Thyroid gland (tissue), 4 donors: ENCODE results near the gene INHBA. TPM values are rescaled to one million over a fixed set of nuclear protein-coding genes. Genes with fewer than 3 reads are reported as not detected.

Source experiments
- DNase-seq, 2 donors: peaks; one replicate each; pipeline ENCODE4 v3.0.0-alpha.2; 2019
- H3K27ac ChIP-seq, 3 donors: fragments of 200-600 bp; sonication (generic); 1 replicate in 2 of 3; 2 replicates in 1 of 3; pipeline ENCODE4 v1.5.1; 2016 to 2019; ENCODE audit warnings: mild to moderate bottlenecking in 1 of 3, moderate library complexity in 1 of 3
- H3K27me3 ChIP-seq: fragments of 200-600 bp; sonication (generic); one replicate; pipeline ENCODE4 v1.5.1; 2019
- H3K36me3 ChIP-seq, 2 donors: fragments of 200-600 bp; sonication (generic); one replicate each; pipeline ENCODE4 v1.5.1; 2016 to 2019
- H3K4me1 ChIP-seq, 2 donors: fragments of 200-600 bp; sonication (generic); one replicate each; pipeline ENCODE4 v1.5.1; 2017 to 2019
- H3K4me3 ChIP-seq, 3 donors: fragments of 200-600 bp; sonication (generic); replicated peaks in 1 of 3; 1 replicate in 2 of 3; 2 replicates in 1 of 3; pipeline ENCODE4 v1.5.1; 2016; ENCODE audit warnings: mild to moderate bottlenecking in 1 of 3
- H3K9me3 ChIP-seq: fragments of 200-600 bp; sonication (generic); one replicate; pipeline ENCODE4 v1.5.1; 2017
- POLR2A ChIP-seq, 2 donors: fragments of 450-650 bp; IDR thresholded peaks; one replicate each; pipeline ENCODE4 v1.6.1; 2017; ENCODE audit warnings: antibody characterized with exemption in 2 of 2, mild to moderate bottlenecking in 2 of 2, moderate library complexity in 1 of 2
- WGBS, 2 donors: methylation state at CpG; one replicate each; pipeline ENCODE4 v1.1.5; 2017; 5-methylcytosine and 5-hydroxymethylcytosine counted together
- intact Hi-C: fragments of 100-400 bp; cut with DNase I; formaldehyde crosslinking; loops from one replicate; pipeline ENCODE4 v1.15.1; 2023
- total RNA-seq, 4 donors: library from RNA; depleted of rRNA; stranded (reverse); fragments of >200 nt; gene quantifications; one replicate each; pipeline ENCODE4 v1.2.3, GENCODE V29; 2016
- TF ChIP-seq, protein P1 (sequence below), 6 experiments: fragments of 200-600 bp in 3 of 6; fragments of 450-650 bp in 3 of 6; sonication (generic) in 3 of 6; IDR thresholded peaks; one replicate each; pipeline ENCODE4 v1.5.1; 2016 to 2019; ENCODE audit warnings: antibody characterized with exemption in 6 of 6, mild to moderate bottlenecking in 2 of 6, inconsistent platforms in 1 of 6, moderate library complexity in 1 of 6

Gene INHBA
- total RNA-seq, 4 donors from 2014 or later: 1.3 to 3.0 (median 1.5) TPM

DNA sequence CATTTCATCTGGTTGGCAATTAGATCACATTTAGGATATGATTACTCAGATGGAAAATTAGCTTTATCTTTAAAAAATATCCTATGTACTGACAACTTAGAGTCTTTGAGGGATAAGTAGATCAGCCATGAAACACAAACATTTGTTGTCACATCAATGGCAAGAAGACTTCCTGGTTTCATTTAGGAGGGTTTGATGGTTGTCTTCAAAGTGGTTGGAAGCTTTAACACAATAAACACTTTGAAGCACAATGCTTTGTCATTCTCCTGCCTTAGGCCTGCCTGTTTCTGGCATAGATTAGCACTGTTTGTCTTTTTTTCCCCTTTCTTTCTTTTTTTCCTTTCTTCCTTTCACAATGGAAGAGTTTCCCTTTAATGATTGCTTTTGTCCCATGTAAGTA lies 20.5 kb downstream of the INHBA start:
- TF ChIP-seq, protein P1, sequence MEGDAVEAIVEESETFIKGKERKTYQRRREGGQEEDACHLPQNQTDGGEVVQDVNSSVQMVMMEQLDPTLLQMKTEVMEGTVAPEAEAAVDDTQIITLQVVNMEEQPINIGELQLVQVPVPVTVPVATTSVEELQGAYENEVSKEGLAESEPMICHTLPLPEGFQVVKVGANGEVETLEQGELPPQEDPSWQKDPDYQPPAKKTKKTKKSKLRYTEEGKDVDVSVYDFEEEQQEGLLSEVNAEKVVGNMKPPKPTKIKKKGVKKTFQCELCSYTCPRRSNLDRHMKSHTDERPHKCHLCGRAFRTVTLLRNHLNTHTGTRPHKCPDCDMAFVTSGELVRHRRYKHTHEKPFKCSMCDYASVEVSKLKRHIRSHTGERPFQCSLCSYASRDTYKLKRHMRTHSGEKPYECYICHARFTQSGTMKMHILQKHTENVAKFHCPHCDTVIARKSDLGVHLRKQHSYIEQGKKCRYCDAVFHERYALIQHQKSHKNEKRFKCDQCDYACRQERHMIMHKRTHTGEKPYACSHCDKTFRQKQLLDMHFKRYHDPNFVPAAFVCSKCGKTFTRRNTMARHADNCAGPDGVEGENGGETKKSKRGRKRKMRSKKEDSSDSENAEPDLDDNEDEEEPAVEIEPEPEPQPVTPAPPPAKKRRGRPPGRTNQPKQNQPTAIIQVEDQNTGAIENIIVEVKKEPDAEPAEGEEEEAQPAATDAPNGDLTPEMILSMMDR (IDR thresholded peaks at IDR 0.05): no peak
- no peak for TF ChIP-seq POLR2A (IDR thresholded peaks at IDR 0.05)
- Histone ChIP-seq H3K27ac (no peak overlapping the region), H3K27me3 (no peaks in the 10 kb centered on the region), H3K9me3 (no peaks in the 10 kb centered on the region), H3K36me3 (no peaks in the 10 kb centered on the region), H3K4me1 (no peaks in the 10 kb centered on the region), H3K4me3 (no peak overlapping the region)
- intact Hi-C loops: no loop called here
- no peak for DNase-seq

DNA sequence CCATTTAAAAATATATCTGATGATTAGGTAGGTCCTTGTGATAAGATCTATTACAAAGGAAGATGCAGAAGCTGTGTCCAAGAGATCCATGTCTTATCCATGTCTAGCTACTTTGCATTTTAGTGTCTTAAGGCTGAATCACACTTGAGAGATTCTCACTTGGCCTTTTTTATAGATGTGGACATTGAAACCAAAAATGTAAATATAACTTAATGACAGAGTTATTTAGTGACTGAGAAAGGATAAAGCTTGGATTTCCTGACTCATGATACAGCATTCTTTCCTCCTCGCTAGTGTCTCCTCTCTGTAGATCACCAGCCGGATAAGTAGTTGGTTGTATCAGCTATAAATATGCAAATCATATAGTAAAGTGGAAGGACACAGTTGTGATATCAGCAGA lies 23.3 kb downstream of the INHBA start:
- Histone ChIP-seq H3K27ac (no peak overlapping the region), H3K4me3 (no peak overlapping the region), H3K27me3 (no peaks in the 10 kb centered on the region), H3K9me3 (no peaks in the 10 kb centered on the region), H3K4me1 (no peaks in the 10 kb centered on the region), H3K36me3 (no peaks in the 10 kb centered on the region)
- intact Hi-C loops: no loop called here
- no peak for TF ChIP-seq POLR2A (IDR thresholded peaks at IDR 0.05)
- TF ChIP-seq, protein P1 (IDR thresholded peaks at IDR 0.05): no peak
- no peak for DNase-seq
- 94 to 96% methylated on average over 2 of the region's 2 CpGs for WGBS, 2 donors

DNA sequence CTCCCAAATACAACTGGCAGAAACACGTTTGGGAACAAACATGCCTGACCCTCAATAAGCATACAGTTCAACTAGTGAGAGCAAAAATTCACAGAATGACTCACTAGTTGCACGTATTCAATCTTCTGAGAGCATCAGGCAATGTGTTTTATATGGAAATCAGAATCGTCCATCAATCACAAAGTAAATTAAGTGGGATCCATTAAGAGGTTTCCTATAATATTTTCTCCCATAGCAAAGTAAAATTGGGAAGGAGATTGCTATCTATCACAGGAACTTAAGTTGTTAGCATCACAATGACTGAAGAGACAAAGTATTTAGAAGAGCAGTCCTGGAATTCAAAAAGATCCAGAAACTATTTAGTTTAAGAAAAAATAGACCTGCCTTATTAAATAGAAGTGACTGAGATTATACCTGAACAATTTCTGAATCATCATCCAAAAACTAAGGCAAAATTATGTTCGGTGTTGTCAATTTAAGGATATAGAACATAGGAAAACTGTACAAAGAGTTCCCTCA lies 28.3 kb downstream of the INHBA start:
- DNase-seq: no peak
- no peaks in the 10 kb centered on the region for H3K9me3 ChIP-seq
- H3K4me1 ChIP-seq: no peaks in the 10 kb centered on the region
- intact Hi-C loops: no loop called here
- WGBS, 2 donors: 78 to 79% methylated on average over 4 of the region's 4 CpGs
- H3K36me3 ChIP-seq: no peaks in the 10 kb centered on the region
- no peak overlapping the region for H3K4me3 ChIP-seq
- TF ChIP-seq POLR2A (IDR thresholded peaks at IDR 0.05): no peak
- TF ChIP-seq, protein P1 (IDR thresholded peaks at IDR 0.05): no peak
- H3K27me3 ChIP-seq: no peaks in the 10 kb centered on the region
- H3K27ac ChIP-seq: no peak overlapping the region

- Histone ChIP-seq H3K27me3 (no peaks in the 10 kb centered on the region), H3K4me3 (no peak overlapping the region), H3K9me3 (no peaks in the 10 kb centered on the region), H3K4me1 (no peaks in the 10 kb centered on the region), H3K27ac (no peak overlapping the region), H3K36me3 (no peaks in the 10 kb centered on the region)
- TF ChIP-seq, protein P1 (IDR thresholded peaks at IDR 0.05): no peak
- no peak for TF ChIP-seq POLR2A (IDR thresholded peaks at IDR 0.05)
- no peak for DNase-seq
- intact Hi-C loops: no loop called here
Observed at GRCh38 chr7:41661596-41661995, 41.3 kb downstream of the INHBA start.

- intact Hi-C loops: no loop called here
- no peaks in the 10 kb centered on the region for H3K27me3 ChIP-seq
- H3K4me1 ChIP-seq: no peaks in the 10 kb centered on the region
- H3K9me3 ChIP-seq: no peaks in the 10 kb centered on the region
- 92 to 99% methylated on average over 3 of the region's 3 CpGs for WGBS, 2 donors
- TF ChIP-seq, protein P1 (IDR thresholded peaks at IDR 0.05): no peak
- no peak overlapping the region for H3K27ac ChIP-seq
- DNase-seq: no peak
- H3K36me3 ChIP-seq: no peaks in the 10 kb centered on the region
- no peak overlapping the region for H3K4me3 ChIP-seq
Observed at GRCh38 chr7:41659539-41659938, 43.4 kb downstream of the INHBA start.
